ENCODE results near the gene INSIG1. TPM values are rescaled to one million over a fixed set of nuclear protein-coding genes. Genes with fewer than 3 reads are reported as not detected.

Gene INSIG1
- total and polyA plus RNA-seq, 12 donors = 5.9 to 16.3 (median 12.1) TPM

DNA sequence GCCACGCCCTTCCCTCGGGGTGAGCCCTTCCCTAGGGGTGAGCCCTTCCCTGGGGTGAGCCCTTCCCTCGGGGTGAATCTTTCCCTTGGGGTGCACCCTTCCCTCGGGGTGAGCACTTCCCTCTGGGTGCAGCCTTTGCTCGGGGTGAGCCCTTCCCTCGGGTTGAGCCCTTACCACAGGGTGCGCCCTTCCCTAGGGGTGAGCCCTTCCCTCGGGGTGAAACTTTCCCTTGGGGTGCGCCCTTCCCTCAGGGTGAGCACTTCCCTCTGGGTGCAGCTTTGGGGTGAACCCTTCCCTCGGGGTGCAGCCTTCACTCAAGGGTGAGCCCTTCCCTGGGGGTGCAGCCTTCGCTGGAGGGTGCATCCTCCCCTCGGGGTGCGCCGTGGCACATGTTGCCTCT is 34.6 kb upstream of the INSIG1 start:
- ATAC-seq = no peak
- WGBS, 2 donors = 82 to 87% methylated on average over 14 of the region's 14 CpGs
- Histone ChIP-seq H3K4me1 (peaks cover 2 to 6% (median 5%) of the 10 kb centered on the region in 9 donors), H3K27ac (no peak overlapping the region), H3K4me3 (no peak overlapping the region), H3K9me3 (no peaks in the 10 kb centered on the region), H3K36me3 (no peaks in the 10 kb centered on the region), H3K27me3 (peaks cover 0 to 29% (median 15%) of the 10 kb centered on the region in 7 donors)
- intact Hi-C loops (cut with DNase I) = no loop called here
- TF ChIP-seq, protein P1, sequence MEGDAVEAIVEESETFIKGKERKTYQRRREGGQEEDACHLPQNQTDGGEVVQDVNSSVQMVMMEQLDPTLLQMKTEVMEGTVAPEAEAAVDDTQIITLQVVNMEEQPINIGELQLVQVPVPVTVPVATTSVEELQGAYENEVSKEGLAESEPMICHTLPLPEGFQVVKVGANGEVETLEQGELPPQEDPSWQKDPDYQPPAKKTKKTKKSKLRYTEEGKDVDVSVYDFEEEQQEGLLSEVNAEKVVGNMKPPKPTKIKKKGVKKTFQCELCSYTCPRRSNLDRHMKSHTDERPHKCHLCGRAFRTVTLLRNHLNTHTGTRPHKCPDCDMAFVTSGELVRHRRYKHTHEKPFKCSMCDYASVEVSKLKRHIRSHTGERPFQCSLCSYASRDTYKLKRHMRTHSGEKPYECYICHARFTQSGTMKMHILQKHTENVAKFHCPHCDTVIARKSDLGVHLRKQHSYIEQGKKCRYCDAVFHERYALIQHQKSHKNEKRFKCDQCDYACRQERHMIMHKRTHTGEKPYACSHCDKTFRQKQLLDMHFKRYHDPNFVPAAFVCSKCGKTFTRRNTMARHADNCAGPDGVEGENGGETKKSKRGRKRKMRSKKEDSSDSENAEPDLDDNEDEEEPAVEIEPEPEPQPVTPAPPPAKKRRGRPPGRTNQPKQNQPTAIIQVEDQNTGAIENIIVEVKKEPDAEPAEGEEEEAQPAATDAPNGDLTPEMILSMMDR (IDR thresholded peaks at IDR 0.05) = no peak
- no peak for DNase-seq

DNA sequence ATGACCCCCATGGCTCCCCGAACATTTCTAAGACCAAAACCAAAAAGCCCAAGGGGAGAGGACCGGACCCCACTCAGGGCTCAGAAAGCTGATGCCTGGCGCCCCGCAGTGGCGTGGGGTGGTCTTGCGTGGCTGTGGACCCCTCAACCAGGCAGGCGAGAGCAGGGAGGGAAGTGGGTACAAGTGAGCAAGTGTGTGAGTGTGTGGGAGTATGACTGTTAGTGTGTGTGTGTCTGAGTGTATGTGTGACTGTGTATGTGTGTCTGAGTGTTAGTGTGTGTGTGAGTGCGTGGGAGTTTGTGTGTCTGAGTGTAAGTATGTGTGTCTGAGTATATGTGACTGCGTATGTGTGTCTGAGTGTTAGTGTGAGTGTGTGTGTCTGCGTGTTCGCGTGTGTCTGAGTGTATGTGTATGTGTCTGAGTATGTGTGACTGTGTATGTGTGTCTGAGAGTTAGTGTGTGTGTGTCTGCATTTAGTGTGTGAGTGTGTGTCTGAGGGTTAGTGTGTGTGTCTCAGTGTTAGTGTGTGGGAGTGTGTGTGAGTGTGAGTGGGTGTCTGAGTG is 34.0 kb upstream of the INSIG1 start:
- 83 to 86% methylated on average over 12 of the region's 12 CpGs for WGBS, 2 donors
- peaks cover 0 to under 1% (median 0%) of the 10 kb centered on the region in 9 donors for H3K4me1 ChIP-seq
- H3K27ac ChIP-seq = no peak overlapping the region
- H3K36me3 ChIP-seq = no peaks in the 10 kb centered on the region
- H3K9me3 ChIP-seq = no peaks in the 10 kb centered on the region
- intact Hi-C loops (cut with DNase I) = no loop called here
- TF ChIP-seq, protein P1 (IDR thresholded peaks at IDR 0.05) = no peak
- ATAC-seq (peak in 1 of 8 donors; percentile 23), DNase-seq (no peak)
- H3K4me3 ChIP-seq = no peak overlapping the region
- H3K27me3 ChIP-seq = peaks cover 0 to 29% (median 15%) of the 10 kb centered on the region in 7 donors

DNA sequence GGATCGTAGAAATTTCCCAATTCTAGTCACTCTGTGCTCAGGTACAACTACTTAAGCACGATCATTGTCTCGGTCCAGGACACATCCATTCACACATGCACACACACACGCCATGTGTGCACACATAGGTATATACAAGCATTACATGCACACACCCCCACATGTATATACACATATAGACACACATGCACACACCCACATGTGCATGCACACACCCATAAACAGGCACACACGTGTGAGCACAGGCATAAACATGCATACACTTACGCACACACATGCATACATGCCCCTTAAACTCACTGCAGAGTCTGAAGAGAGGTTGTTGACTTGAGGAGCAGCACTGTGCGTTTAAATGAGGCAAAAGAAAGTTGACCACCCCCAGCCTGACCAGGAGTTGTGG is 32.5 kb upstream of the INSIG1 start:
- WGBS, 2 donors = 85 to 90% methylated on average over 7 of the region's 7 CpGs
- no peaks in the 10 kb centered on the region for H3K9me3 ChIP-seq
- H3K27me3 ChIP-seq = peaks cover 0 to 36% (median 15%) of the 10 kb centered on the region in 7 donors
- H3K36me3 ChIP-seq = no peaks in the 10 kb centered on the region
- no peak overlapping the region for H3K4me3 ChIP-seq
- H3K27ac ChIP-seq = no peak overlapping the region
- no peaks in the 10 kb centered on the region for H3K4me1 ChIP-seq
- no peak for DNase-seq
- TF ChIP-seq, protein P1 (IDR thresholded peaks at IDR 0.05) = no peak
- no peak for ATAC-seq
- intact Hi-C loops (cut with DNase I) = no loop called here

DNA sequence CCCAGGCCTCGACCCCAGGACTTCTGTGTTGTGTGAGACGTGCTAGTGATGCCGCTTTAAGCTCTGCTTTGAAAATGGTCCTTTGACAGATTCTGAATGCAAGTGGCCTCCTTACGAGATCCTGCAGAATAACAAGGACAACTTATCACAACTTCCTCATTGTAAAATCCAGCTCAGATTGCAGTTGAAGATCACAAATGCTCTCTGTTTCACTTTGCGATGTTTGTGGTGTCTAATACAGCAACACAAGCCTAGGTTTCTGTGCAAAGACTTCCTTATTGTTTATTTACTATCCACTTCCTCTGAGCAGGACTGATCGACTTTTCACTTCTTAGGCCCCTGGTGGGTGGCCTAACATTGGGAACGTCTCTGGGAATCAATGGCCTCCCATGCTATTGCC is 31.7 kb upstream of the INSIG1 start:
- H3K4me1 ChIP-seq = no peaks in the 10 kb centered on the region
- TF ChIP-seq, protein P1 (IDR thresholded peaks at IDR 0.05) = no peak
- ATAC-seq = no peak
- no peaks in the 10 kb centered on the region for H3K9me3 ChIP-seq
- intact Hi-C loops (cut with DNase I) = no loop called here
- no peaks in the 10 kb centered on the region for H3K36me3 ChIP-seq
- peaks cover 0 to 42% (median 15%) of the 10 kb centered on the region in 7 donors for H3K27me3 ChIP-seq
- no peak overlapping the region for H3K27ac ChIP-seq
- no peak overlapping the region for H3K4me3 ChIP-seq
- no peak for DNase-seq
- WGBS, 2 donors = 76 to 81% methylated on average over 7 of the region's 7 CpGs
